Bronchial epithelial cell (primary cell): ENCODE measurements around the gene TRIAP1. TPM values are rescaled to one million over a fixed set of nuclear protein-coding genes. Genes with fewer than 3 reads are reported as not detected.

Experiments
- DNase-seq: peaks from one replicate; pipeline ENCODE4 v3.0.0-alpha.2; 2010; ENCODE audit warnings: low read depth
- FAIRE-seq: peaks from 2 replicates; lab custom pipeline; 2011; peaks lifted over from hg19 to GRCh38; lab: Jason Lieb, UNC
- H3K27me3 ChIP-seq: 2 replicates; pipeline ENCODE4 v1.5.1; 2011; ENCODE audit warnings: low read length; ENCODE audit not compliant: control insufficient read depth, insufficient read depth
- H3K36me3 ChIP-seq: 2 replicates; pipeline ENCODE4 v1.5.1; 2011; ENCODE audit warnings: low read length; ENCODE audit not compliant: control insufficient read depth, insufficient read depth
- H3K4me3 ChIP-seq: 2 replicates; pipeline ENCODE4 v1.5.1; 2011; ENCODE audit warnings: mild to moderate bottlenecking, low read depth, low read length, control low read depth
- CTCF ChIP-seq: IDR thresholded peaks from 2 replicates; pipeline ENCODE4 v1.5.1; 2011; ENCODE audit warnings: mild to moderate bottlenecking, moderate library complexity, low read length, control low read depth, inconsistent platforms; ENCODE audit not compliant: insufficient read depth, severe bottlenecking
- total RNA-seq: library from RNA; depleted of rRNA; stranded (reverse); fragments of >200 nt; gene quantifications from 2 replicates; pipeline ENCODE4 v1.2.1, GENCODE V29; 2014

The TRIAP1 gene
- total RNA-seq, 1 donor from 2014 or later: 40.5 TPM

GRCh38 chr12:120404271-120404670 is 41.9 kb downstream of the TRIAP1 start:
- DNase-seq (no peak), FAIRE-seq (no peak)
- Histone ChIP-seq H3K36me3 (no peaks in the 10 kb centered on the region), H3K27me3 (peaks cover 2% of the 10 kb centered on the region), H3K4me3 (no peak overlapping the region)
- no peak for TF ChIP-seq CTCF

GRCh38 chr12:120403869-120404268 is 42.3 kb downstream of the TRIAP1 start:
- FAIRE-seq (no peak), DNase-seq (no peak)
- Histone ChIP-seq H3K27me3 (peaks cover 2% of the 10 kb centered on the region), H3K36me3 (no peaks in the 10 kb centered on the region), H3K4me3 (no peak overlapping the region)
- TF ChIP-seq CTCF: no peak

GRCh38 chr12:120402217-120402616 is 44.0 kb downstream of the TRIAP1 start:
- peaks cover 2% of the 10 kb centered on the region for H3K27me3 ChIP-seq
- FAIRE-seq (no peak), DNase-seq (no peak)
- no peaks in the 10 kb centered on the region for H3K36me3 ChIP-seq
- TF ChIP-seq CTCF: no peak
- H3K4me3 ChIP-seq: no peak overlapping the region

GRCh38 chr12:120399531-120399930 is 46.7 kb downstream of the TRIAP1 start:
- no peaks in the 10 kb centered on the region for H3K36me3 ChIP-seq
- peaks cover 2% of the 10 kb centered on the region for H3K27me3 ChIP-seq
- DNase-seq (peak; percentile 35), FAIRE-seq (no peak)
- H3K4me3 ChIP-seq: no peak overlapping the region
- no peak for TF ChIP-seq CTCF

GRCh38 chr12:120397824-120398540 is 48.2 kb downstream of the TRIAP1 start:
- no peak for TF ChIP-seq CTCF
- DNase-seq: no peak
- no peak overlapping the region for H3K4me3 ChIP-seq
- FAIRE-seq: peak; percentile 28
- H3K36me3 ChIP-seq: no peaks in the 10 kb centered on the region
- peaks cover 2% of the 10 kb centered on the region for H3K27me3 ChIP-seq
